NCI-H2029 treated with DMSO at 0.1 percent for 48 hours (cell line): ENCODE results near the gene EFNA2.
"Not testable (repeated sequence)": the region's sequence is repeated elsewhere in the genome, so short reads cannot be mapped to it uniquely, and the experiment has no call there.

Experiments used
- DNase-seq: peaks from one replicate; lab custom pipeline; 2025; lab: John Stamatoyannopoulos, UW

The EFNA2 gene

DNA sequence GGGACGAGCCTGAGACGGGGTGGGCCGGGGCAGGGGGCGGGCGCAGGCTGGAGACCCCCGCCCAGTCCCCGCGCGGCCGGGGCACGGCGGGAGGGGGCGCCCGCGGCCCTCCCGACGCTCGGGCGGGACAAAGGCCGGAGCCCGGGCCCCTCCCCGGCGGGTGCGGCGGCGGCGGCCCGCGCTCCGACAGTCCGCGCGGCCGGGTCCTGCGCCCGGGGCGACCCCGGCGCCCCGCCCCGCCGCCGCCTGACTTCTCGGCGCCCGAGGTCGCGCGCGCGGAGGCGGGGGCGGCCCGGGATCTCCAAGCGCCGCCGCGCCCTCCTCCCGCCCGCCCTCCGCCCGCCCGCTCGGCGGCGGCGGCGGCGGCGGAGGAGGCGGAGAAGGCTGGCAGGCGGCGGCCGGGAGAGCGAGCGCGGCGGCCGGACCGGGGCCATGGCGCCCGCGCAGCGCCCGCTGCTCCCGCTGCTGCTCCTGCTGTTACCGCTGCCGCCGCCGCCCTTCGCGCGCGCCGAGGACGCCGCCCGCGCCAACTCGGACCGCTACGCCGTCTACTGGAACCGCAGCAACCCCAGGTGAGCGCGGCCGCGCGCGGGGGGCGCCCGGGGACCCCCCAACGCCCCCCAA lies at the start of gene EFNA2:
Gene EFNA2 (plus strand): TSS at position 137 of the 624 bp plus-strand sequence. CDS start 296 bp downstream, at position 433.
- DNase-seq = no peak

DNA sequence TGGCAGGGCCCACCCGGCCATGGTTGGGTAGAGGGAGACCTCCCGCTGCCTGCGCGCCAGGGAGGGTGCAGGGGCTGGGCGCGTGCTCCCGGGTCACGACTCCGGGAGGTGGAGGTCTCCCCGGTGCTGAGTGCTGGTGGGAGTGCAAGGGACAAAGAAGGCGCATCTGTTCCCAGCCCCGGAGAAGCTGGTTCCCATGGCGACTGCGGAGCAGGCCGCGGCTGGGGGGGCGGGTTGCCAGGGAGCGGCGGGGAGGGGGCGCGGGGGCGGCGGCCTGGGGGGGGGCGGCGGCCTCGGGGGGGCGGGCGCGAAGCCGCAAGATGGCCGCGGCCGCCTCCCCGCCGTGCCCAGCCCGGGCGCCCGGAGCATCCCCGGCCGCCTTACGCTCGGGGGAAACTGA lies 49.1 kb upstream of the EFNA2 start:
- no peak for DNase-seq

DNA sequence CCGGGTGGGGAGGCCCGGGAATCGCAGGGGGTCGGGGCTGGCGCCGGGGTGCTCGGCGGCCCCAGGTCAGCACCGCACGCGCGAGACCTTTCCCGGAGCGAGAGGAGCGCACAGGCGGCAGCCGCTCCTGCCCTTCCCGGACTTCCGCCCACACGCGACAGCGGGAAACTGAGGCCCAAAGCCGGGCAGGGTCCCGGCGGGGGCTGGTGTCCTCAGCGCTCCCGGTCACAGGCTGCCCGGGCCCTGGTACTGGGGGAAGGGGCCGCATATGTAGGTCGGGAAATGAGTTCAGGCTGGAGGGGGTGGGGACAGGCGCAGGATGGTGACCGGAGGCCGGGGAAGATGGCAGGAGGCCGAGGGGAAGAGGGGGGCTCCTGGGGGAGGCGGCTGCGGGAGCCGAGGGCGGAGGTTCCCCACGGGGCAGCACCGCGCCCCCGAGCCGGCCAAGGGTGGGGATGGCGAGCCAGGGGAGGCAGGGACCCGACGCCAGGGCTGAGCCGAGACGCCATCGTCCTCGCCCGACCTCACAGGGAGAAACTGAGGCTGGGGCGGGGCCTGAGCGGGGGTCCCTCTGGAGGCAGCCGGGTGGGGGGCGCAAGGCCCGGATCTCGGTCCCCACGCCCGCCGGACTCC lies 48.5 kb upstream of the EFNA2 start:
- no peak for DNase-seq

DNA sequence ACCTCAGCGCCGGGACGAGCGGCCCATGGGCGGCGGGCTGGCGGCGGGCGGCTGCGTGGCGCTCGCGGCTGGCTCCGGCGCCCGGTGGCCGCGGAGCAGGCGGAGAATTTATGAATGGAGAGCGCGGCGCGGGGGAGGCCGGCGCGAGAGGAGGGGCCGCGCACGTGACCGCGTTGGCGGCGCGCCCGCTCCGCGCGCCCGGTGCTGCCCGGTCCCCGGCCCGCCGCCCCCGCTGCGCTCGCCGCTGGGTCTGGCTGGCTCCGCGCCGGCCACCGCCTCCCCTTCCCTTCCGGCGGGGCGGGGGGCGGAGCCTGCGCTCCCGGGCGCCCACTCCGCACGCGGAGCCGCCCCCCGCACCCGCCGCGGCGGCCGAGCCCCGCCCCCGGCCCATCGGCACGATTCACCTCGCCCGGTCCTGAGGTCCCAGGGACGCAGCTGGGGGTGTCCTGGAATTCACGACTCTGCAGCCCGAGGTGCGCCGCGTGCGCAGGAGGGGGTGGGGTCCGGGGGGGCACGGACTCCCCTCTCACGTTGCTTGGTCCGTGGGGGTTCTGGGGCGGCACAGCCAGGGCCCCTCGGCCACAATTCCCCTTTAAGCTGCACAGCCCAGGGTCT lies 47.8 kb upstream of the EFNA2 start, which contains the start of gene CBARP:
Gene CBARP (minus strand): TSS at position 252 of the 615 bp plus-strand sequence. CDS start 1,905 bp downstream, outside the sequence.
- no peak for DNase-seq

DNA sequence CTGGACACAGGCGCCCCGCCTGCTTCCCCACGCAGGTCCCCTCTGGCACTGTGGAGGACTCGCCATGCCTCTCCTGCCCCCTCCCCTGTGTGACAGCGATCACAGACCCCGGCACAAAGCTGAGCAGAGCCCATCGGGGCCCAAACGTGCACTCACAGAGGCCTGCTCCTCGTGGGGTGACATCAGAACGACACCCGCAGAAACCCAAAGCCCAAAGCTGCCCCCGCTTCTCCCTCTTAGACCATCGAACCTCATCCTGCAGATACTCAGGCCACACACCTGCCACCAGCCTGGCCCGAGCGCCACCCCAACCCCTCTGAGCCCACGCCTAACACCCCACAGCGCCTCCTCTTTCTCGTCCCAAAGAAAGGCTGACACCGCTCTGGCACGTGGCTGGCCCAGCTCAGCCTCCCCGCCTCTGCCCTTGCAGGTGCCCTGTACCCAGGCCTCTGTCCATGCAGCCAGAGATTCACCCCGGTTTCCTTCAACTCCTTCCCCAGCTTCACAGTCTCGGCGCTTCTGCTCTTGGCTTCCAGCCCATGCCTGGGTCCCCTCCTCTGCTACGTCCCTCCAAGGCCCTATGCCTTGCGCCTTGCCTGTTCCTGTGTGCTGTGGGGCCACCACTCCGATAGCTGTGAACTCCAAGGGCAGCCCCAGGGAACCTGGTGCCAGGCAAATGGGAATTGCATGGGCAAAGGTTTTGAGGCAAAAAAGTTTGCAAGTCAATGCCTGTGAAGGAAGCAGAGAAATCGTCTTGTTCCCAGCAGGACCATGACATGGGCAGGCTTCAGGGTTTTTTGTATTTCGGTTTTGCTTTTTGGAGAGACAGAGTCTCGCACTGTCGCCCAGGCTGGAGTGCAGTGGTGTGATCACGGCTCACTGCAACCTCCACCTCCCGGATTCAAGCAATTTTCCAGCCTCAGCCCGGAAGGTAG lies 47.0 kb upstream of the EFNA2 start:
- no peak for DNase-seq

DNA sequence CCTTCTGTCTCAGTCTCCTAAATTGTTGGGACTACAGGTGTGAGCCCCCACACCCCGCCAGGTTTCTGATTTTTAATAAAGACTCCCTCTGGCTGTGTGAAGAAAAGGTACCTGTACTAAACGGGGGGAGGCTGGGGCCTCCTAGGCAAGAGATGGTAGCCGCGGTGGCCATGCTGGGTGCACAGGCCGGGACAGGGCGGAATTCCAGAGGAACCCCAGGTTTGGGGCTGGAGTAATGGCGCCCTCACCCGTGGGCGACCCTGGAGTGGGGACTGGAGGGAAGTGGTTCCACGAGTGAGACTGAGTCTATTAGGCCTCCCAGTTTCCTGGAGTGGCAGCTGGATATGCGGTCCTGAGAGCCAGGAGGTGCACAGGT lies 46.3 kb upstream of the EFNA2 start:
- no peak for DNase-seq

DNA sequence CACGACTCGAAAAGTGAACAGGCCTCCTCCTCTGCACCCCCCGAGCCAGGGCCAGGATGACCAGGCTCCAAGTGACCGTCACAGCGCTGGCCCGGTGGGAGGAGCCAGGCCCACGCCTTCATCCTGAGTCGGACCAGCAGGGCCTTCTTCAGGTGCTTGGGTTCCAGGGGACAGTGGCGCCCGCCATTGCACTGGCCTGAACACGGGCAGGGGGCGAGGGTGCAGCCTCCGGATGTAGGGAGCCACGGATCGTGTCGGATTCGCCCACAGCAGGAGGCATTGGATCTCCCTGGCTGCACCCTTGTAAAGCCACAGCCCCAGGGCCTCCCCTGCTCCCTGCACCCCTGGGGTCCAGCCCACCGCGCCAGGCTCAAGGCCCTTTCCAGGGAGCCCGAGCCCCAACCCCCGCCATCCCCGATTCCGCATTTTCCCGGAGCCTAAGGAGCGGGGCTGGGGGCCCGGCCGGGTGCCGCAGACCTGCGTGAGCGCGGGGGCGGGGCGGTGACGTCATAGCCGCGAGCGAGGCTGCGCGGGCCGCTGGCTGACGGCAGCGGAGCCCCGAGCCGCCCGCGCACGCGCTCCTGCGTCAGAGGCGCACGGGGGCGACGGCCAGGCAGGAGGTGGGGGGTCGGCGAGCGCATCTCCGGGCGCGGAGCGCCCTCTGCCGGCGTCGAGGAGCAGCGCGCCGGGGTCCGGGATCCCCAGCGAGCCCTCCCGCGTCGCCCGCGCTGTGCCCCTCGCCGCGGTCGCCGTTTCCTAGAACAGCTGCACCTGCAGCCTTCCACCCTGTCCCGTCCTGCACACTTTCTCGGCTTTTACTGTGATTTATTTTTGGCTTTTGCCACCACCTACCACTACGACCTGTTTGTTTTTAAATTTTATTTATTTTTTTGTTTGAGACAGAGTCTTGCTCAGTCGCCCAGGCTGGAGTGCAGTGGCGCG lies 45.6 kb upstream of the EFNA2 start:
- DNase-seq = peak; percentile 44

DNA sequence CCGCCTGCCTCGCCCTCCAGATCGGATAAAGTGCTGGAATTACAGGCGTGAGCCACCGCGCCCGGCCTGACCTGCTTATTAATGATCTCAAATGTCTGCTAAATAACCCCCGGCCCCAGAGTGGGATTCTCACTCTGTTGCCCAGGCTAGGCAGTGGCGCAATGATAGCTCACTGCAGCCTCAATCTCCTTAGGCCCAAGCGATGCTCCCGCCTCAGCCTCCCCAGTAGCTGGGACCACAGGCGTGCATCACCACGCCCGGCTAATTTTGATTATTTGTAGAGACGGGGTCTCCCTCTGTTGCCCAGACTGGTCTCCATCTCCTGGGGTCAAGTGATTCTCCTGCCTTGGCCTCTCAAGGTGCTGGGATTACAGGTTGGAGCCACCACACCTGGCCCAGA lies 44.7 kb upstream of the EFNA2 start:
- DNase-seq = no peak

DNA sequence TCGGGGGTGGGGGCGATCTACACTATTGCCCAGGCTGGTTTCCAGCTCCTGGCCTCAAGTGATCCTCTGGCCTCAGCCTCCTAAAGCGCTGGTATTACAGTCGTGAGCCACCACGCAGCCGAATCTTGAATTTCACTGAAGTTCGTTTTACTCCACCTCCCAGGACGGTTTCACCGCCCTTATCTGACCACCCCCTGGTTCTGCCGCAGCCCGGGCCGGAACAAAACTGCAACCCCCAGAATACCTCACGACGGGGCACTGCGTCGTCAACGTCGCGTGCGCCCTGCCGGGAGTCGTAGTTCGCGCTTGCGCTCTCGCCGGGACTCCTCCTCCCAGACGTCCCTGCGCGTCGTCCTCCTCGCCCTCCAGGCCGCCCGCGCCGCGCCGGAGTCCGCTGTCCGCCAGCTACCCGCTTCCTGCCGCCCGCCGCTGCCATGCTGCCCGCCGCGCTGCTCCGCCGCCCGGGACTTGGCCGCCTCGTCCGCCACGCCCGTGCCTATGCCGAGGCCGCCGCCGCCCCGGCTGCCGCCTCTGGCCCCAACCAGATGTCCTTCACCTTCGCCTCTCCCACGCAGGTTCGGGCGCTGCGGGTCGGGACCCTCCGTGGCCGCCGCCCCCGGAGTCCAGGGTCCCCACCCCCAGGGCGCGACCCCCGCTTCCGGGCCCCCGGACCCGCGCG lies 44.1 kb upstream of the EFNA2 start, which contains the start of gene ATP5F1D:
Gene ATP5F1D (plus strand): TSS at position 335 of the 679 bp plus-strand sequence. CDS start 100 bp downstream, at position 435.
- DNase-seq = peak; percentile 58

DNA sequence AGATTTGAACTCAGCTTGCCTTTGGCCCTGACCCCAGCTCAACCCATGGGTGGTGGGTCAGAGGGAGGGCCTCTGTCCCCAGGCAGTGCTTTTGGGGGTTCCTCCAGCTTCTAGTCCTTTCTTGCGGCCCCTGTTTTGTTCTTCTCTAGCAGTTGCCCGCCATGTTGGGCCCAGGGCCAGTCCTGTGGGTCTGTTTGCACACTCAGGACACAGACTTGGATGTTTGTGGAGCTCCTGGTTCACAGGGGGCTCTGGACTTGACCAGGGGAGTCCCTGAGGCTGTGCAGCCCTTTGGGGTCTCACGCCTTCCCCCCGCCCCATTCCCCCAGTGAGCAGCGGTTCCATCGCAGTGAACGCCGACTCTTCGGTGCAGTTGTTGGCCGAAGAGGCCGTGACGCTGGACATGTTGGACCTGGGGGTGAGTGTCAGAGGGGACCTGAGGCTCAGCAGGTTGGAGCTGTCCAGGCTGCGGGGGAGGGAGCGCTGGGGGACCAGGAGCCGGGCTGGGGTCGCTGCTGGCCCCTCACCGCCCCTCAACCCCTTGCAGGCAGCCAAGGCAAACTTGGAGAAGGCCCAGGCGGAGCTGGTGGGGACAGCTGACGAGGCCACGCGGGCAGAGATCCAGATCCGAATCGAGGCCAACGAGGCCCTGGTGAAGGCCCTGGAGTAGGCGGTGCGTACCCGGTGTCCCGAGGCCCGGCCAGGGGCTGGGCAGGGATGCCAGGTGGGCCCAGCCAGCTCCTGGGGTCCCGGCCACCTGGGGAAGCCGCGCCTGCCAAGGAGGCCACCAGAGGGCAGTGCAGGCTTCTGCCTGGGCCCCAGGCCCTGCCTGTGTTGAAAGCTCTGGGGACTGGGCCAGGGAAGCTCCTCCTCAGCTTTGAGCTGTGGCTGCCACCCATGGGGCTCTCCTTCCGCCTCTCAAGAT lies 41.6 kb upstream of the EFNA2 start:
- peak; percentile 51 for DNase-seq

DNA sequence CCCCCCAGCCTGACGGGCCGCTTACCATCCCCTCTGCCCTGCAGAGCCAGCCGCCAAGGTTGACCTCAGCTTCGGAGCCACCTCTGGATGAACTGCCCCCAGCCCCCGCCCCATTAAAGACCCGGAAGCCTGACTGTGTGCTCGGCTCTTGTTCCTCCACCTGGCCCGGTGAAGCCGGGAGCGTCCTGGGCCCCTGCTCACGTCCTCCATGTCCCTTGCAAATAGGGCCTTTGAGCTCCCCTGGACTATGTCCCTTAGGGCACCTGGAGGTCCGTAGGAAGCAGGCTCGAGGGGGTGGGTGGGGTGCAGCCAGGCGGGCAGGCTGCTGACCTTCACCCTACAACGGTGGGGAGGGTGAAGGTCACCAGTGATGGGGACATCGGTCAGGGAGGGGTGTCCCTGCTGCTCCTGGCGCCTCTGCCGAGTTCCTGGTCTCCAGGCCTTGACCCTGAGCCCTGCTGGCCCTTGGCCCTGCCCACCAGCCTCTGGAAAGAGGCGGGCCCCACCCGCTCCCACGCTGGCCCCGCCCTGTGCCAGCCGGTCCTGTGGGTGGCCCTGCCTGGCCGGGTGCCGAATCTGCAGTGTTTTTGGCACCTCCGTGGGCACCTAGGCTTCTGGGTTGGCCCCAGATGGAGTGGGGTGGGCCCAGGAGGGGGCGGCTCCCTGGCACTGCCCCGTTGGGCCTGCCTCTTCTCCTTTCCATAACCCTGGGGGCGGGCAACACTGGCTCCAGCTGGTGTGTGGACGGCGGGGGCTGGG lies 40.8 kb upstream of the EFNA2 start:
- DNase-seq = no peak

DNA sequence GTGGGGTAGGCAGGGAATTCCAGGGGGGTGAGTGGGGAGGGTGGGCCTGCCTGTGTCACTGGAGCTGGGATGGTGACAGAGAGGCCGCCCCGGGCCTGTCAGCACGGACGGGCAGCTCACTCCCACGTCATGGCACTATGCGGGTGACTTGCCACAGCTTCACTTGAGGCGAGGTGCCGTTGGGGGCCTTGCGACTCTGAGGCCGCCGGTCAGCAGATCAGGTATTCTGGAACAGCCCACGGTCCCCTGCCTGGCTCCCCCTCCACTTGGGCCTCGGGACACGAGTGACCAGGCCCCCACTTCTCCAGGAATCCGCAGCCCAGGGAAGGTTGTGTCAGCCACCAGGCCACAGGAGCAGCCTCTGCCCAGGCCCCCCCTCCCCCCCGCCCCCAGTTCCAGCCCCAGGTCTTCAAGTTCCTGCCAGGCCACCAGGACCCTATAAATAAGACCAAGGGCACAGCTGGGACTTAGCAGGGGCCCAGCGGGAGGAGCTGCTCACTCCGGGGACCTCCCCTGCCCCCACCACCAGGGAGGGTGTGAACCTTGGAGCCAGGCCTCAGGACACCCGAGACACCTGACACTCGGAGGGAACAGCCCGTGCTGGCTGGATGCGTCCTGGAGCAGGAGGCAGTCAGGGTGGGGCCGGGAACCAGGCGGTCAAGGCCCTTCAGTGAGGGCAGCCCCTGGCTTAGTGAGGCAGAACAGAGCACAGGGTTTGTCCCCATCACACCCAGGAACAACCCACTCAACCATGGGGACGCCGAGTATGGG lies 40.0 kb upstream of the EFNA2 start:
- no peak for DNase-seq

DNA sequence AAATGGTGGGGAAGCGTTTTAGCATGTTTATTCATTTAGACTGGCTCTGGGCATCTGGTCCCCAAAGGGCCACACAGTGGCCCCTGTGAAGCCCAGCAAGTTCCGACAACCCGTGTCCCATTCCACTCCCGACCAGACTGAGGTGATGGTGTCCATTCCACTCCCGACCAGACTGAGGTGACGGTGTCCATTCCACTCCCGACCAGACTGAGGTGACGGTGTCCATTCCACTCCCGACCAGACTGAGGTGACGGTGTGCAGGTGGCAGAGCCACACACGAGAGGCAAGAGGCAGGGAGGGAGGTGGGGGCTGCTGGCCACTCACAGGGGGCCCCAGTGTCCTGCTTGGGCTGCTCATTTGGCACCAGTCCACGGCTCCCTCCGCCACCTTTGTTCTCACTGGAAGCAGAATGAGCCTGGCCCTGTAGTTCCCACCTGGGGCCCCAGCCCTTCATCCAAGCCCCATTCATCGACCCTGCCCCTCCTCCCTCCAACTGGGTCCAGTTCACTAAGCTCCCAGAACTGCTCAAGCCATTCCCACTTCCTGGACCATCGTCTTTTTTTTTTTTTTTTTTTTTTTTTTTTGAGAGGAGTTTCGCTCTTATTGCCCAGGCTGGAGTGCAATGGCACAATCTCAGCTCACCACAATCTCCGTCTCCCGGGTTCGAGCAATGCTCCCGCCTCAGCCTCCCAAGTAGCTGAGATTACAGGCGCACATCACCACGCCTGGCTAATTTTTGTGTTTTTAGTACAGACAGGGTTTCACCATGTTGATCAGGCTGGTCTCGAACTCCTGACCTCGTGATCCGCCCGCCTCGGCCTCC lies 39.2 kb upstream of the EFNA2 start:
- DNase-seq = not testable (repeated sequence)

DNA sequence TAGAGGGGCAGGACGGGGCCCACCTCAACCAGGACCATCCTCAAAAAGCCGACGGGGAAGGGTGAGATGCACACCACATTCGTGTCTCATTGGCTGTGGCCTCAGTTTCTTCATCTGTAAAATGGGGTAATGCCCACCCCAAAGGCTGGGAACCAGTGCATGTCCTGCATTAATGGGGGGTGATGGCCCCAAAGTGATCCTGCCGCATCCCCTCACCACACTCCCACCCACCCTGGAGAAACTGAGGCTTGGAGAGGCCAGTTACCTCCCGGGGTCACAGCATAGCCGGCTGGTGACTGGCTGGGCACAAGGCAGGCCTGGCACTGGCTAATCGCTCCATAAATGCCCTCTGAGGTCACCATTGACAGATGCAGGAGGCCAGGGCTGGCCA lies 37.9 kb upstream of the EFNA2 start:
- DNase-seq = no peak

DNA sequence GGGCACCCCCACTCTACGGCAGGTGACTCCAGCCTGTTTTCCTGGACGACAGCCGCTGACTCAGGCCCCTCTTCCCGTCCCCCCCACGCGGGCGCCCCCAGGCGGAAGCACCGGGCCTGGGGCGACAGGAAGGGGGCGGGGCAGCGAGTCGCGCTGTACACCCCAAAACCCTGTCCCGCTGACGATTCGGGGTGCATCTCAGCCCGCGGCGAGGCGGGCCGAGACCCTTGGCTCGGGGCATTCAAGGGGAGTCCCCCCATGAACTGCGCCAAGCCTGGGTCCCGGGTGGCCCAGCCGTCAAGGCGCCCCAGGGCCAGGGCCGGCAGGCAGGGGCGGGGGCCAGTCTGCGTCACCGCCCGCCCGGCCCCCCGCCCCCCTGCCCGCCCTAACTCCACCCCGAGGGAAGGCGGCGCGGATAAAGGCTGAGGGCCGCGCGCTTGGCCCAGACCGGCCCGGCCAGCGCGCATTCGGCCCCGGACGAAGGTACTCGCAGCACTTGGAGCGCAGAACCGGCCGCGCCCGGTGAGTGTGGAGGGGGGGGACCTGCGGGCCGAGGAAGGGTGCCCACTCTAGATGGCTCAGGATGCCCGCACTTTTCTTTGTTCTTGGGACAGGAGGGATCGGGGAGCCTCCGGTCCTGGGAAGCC lies 37.4 kb upstream of the EFNA2 start, which contains the start of gene MIDN:
Gene MIDN (plus strand): TSS at position 445 of the 647 bp plus-strand sequence. CDS start 1,714 bp downstream, outside the sequence.
- peak; percentile 49 for DNase-seq

DNA sequence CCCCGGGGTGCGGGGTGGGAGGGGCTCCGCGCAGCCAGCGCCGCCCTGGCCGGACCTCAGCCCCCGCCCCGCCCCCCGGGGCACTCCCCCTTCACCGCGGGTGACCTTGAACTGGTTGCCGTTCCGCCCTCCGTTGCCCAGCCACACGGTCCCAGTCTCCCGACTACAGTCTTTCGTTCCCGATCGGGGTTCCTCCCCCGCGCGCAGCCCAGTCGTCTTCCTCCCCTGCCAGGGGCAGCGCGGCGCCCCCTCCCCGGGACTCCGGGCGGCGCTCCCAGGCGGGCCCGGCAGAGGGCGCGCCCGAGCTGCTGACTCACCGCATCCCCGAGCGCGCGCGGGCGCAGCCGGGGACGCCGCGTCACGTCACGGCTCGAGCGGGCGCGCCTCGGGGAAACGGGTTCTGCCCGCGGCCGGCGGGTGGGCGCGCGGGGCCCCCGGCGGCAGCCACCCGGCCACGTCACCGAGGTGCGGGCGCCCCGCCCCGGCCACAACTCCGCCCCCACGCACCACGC lies 36.8 kb upstream of the EFNA2 start:
- no peak for DNase-seq
